Measurements from ENCODE around the gene MERTK. TPM values are rescaled to one million over a fixed set of nuclear protein-coding genes. Genes with fewer than 3 reads are reported as not detected.

MERTK gene
- total and polyA plus RNA-seq, 2 of the 13 experiments (the other 11 are each of a cell fraction or from before 2014, with no cell fraction given): 37.3 to 44.7 TPM

- TF ChIP-seq ZBTB46 (CRISPR knock-in tag; IDR thresholded peaks at IDR 0.05; ENCODE audit: borderline replicate concordance): no peak
- TF ChIP-seq BCLAF1 (IDR thresholded peaks at IDR 0.05): no peak
- no peak for TF ChIP-seq RNF219 (CRISPR knock-in tag; IDR thresholded peaks at IDR 0.05)
- no peak for TF ChIP-seq GTF2F1 (IDR thresholded peaks at IDR 0.05; ENCODE audit: low read length)
- no peak for TF ChIP-seq ZNF460 (CRISPR knock-in tag; IDR thresholded peaks at IDR 0.05; ENCODE audit: borderline replicate concordance)
- no peak for TF ChIP-seq ZNF33A (CRISPR knock-in tag; IDR thresholded peaks at IDR 0.05; ENCODE audit: borderline replicate concordance)
- no peak for TF ChIP-seq TEF (CRISPR knock-in tag; IDR thresholded peaks at IDR 0.05)
- TF ChIP-seq MLX (CRISPR knock-in tag; IDR thresholded peaks at IDR 0.05): 0 out of 2 replicates have a peak, but pooled peaks have one; percentile 35
- no peak for TF ChIP-seq ZNF20 (CRISPR knock-in tag; IDR thresholded peaks at IDR 0.05)
- TF ChIP-seq SMC3 (IDR thresholded peaks at IDR 0.05; ENCODE audit: low read length): no peak
- TF ChIP-seq ZBED4 (CRISPR knock-in tag; IDR thresholded peaks at IDR 0.05; ENCODE audit: borderline replicate concordance): no peak
- no peak for TF ChIP-seq ZNF784 (CRISPR knock-in tag; IDR thresholded peaks at IDR 0.05; ENCODE audit: borderline replicate concordance)
- no peak for TF ChIP-seq ZNF468 (CRISPR knock-in tag; IDR thresholded peaks at IDR 0.05)
- TF ChIP-seq HNF4G (IDR thresholded peaks at IDR 0.05; ENCODE audit: borderline replicate concordance, low read depth, low read length): no peak
- no peak for TF ChIP-seq HNF4G (CRISPR knock-in tag; IDR thresholded peaks at IDR 0.05; ENCODE audit: borderline replicate concordance, low read depth)
- TF ChIP-seq KDM6A (CRISPR knock-in tag; IDR thresholded peaks at IDR 0.05; ENCODE audit: low read depth): no peak
Measured at GRCh38 chr2:111975053-111975552, 76.7 kb downstream of the MERTK start (continued).
